Vagina (tissue), 2 donors: ENCODE data around the gene HCFC1R1. TPM values are rescaled to one million over a fixed set of nuclear protein-coding genes. Genes with fewer than 3 reads are reported as not detected.

Experiments used
- DNase-seq, 2 donors: peaks; one replicate each; pipeline ENCODE4 v3.0.0-alpha.2; 2017; ENCODE audit errors: extremely low spot score in 2 of 2
- H3K27ac ChIP-seq: fragments of 200-600 bp; sonication (generic); one replicate; pipeline ENCODE4 v1.5.1; 2019
- H3K27me3 ChIP-seq: fragments of 200-600 bp; sonication (generic); one replicate; pipeline ENCODE4 v1.5.1; 2019
- H3K36me3 ChIP-seq, 2 donors: fragments of 200-600 bp; sonication (generic); one replicate each; pipeline ENCODE4 v1.5.1; 2017 to 2019
- H3K4me1 ChIP-seq: fragments of 200-600 bp; sonication (generic); one replicate; pipeline ENCODE4 v1.5.1; 2019
- H3K4me3 ChIP-seq, 2 donors: fragments of 200-600 bp; sonication (generic); 1 replicate in 1 of 2; 2 replicates in 1 of 2; pipeline ENCODE4 v1.5.1; 2016 to 2019
- H3K9me3 ChIP-seq: fragments of 200-600 bp; sonication (generic); one replicate; pipeline ENCODE4 v1.5.1; 2019
- CTCF ChIP-seq, 3 experiments: fragments of 450-650 bp in 2 of 3; fragments of 200-600 bp in 1 of 3; sonication (generic) in 1 of 3; IDR thresholded peaks; one replicate each; pipeline ENCODE4 v1.5.1; 2017 to 2019; ENCODE audit warnings: antibody characterized with exemption in 3 of 3, mild to moderate bottlenecking in 2 of 3, moderate library complexity in 2 of 3
- POLR2A ChIP-seq, 2 donors: fragments of 450-650 bp; IDR thresholded peaks; one replicate each; pipeline ENCODE4 v1.6.1; 2017; ENCODE audit warnings: antibody characterized with exemption in 2 of 2, mild to moderate bottlenecking in 2 of 2, moderate library complexity in 2 of 2
- POLR2AphosphoS5 ChIP-seq, 2 donors: sonication (generic); formaldehyde crosslinking; IDR thresholded peaks; one replicate each; pipeline ENCODE4 v1.9.0; 2017; ENCODE audit warnings: antibody characterized with exemption in 2 of 2, mild to moderate bottlenecking in 2 of 2, low read depth in 1 of 2; ENCODE audit not compliant: insufficient read depth in 1 of 2
- intact Hi-C: fragments of 100-400 bp; cut with DNase I; formaldehyde crosslinking; loops from one replicate; pipeline ENCODE4 v1.15.1; 2023
- total RNA-seq: library from RNA; depleted of rRNA; stranded (reverse); fragments of >200 nt; gene quantifications from one replicate; pipeline ENCODE4 v1.2.3, GENCODE V29; 2016

Gene HCFC1R1
- total RNA-seq, 1 donor from 2014 or later = 39.0 TPM

- H3K9me3 ChIP-seq = no peaks in the 10 kb centered on the region
- no peak for DNase-seq
- no peak for TF ChIP-seq POLR2AphosphoS5 (IDR thresholded peaks at IDR 0.05; ENCODE audit: insufficient read depth in 1 of 2, low read depth in 1 of 2)
- TF ChIP-seq POLR2A (IDR thresholded peaks at IDR 0.05) = no peak
- TF ChIP-seq CTCF (IDR thresholded peaks at IDR 0.05) = no peak
- no peak overlapping the region for H3K27ac ChIP-seq
- peaks cover 11% of the 10 kb centered on the region for H3K27me3 ChIP-seq
- H3K4me3 ChIP-seq = no peak overlapping the region
- peaks cover 8% of the 10 kb centered on the region for H3K4me1 ChIP-seq
- intact Hi-C loops = no loop called here
- H3K36me3 ChIP-seq = no peaks in the 10 kb centered on the region
Observed at GRCh38 chr16:3007957-3008689, 15.6 kb downstream of the HCFC1R1 start.

GRCh38 chr16:3007059-3007956, 16.4 kb downstream of the HCFC1R1 start:
- H3K27me3 ChIP-seq = peaks cover 7% of the 10 kb centered on the region
- TF ChIP-seq POLR2A (IDR thresholded peaks at IDR 0.05) (no peak), POLR2AphosphoS5 (IDR thresholded peaks at IDR 0.05; ENCODE audit: insufficient read depth in 1 of 2, low read depth in 1 of 2) (no peak), CTCF (IDR thresholded peaks at IDR 0.05) (no peak)

GRCh38 chr16:3004781-3005284, 18.9 kb downstream of the HCFC1R1 start:
- no peak overlapping the region for H3K27ac ChIP-seq
- peaks cover 8% of the 10 kb centered on the region for H3K4me1 ChIP-seq
- no peaks in the 10 kb centered on the region for H3K36me3 ChIP-seq
- no peak for DNase-seq
- H3K9me3 ChIP-seq = no peaks in the 10 kb centered on the region
- intact Hi-C loops = no loop called here
- H3K4me3 ChIP-seq = peak overlapping the region in 1 of 2 donors; percentile 10
- no peaks in the 10 kb centered on the region for H3K27me3 ChIP-seq
- no peak for TF ChIP-seq POLR2AphosphoS5 (IDR thresholded peaks at IDR 0.05; ENCODE audit: insufficient read depth in 1 of 2, low read depth in 1 of 2)
- TF ChIP-seq POLR2A (IDR thresholded peaks at IDR 0.05) = no peak
- no peak for TF ChIP-seq CTCF (IDR thresholded peaks at IDR 0.05)

More at GRCh38 chr16:3007059-3007956, 16.4 kb downstream of the HCFC1R1 start:
- H3K4me3 ChIP-seq = no peak overlapping the region
- no peak for DNase-seq
- no peaks in the 10 kb centered on the region for H3K36me3 ChIP-seq
- intact Hi-C loops = no loop called here
- peaks cover 8% of the 10 kb centered on the region for H3K4me1 ChIP-seq
- no peak overlapping the region for H3K27ac ChIP-seq
- H3K9me3 ChIP-seq = no peaks in the 10 kb centered on the region

GRCh38 chr16:3004319-3004718, 19.4 kb downstream of the HCFC1R1 start:
- Histone ChIP-seq H3K27me3 (no peaks in the 10 kb centered on the region), H3K4me1 (peaks cover 8% of the 10 kb centered on the region), H3K27ac (no peak overlapping the region), H3K4me3 (peak overlapping the region in 1 of 2 donors; percentile 34), H3K9me3 (no peaks in the 10 kb centered on the region), H3K36me3 (no peaks in the 10 kb centered on the region)
- DNase-seq = no peak
- intact Hi-C loops = no loop called here
- no peak for TF ChIP-seq POLR2AphosphoS5 (IDR thresholded peaks at IDR 0.05; ENCODE audit: insufficient read depth in 1 of 2, low read depth in 1 of 2)
- TF ChIP-seq CTCF (IDR thresholded peaks at IDR 0.05) = no peak
- no peak for TF ChIP-seq POLR2A (IDR thresholded peaks at IDR 0.05)
